Gastrocnemius medialis (tissue), 4 donors: ENCODE data around the gene C2orf81.

Source experiments
- CTCF ChIP-seq, 5 experiments: fragments of 450-650 bp in 3 of 5; fragments of 200-600 bp in 2 of 5; sonication (generic) in 2 of 5; IDR thresholded peaks in 4 of 5; conservative IDR thresholded peaks in 1 of 5; 1 replicate in 4 of 5; 2 replicates in 1 of 5; pipeline ENCODE4 v1.5.1; 2016 to 2019; ENCODE audit warnings: antibody characterized with exemption in 5 of 5, mild to moderate bottlenecking in 3 of 5, moderate library complexity in 3 of 5
- POLR2A ChIP-seq, 2 donors: fragments of 450-650 bp; IDR thresholded peaks; one replicate each; pipeline ENCODE4 v1.6.1; 2017; ENCODE audit warnings: antibody characterized with exemption in 2 of 2, mild to moderate bottlenecking in 2 of 2, moderate library complexity in 2 of 2

DNA sequence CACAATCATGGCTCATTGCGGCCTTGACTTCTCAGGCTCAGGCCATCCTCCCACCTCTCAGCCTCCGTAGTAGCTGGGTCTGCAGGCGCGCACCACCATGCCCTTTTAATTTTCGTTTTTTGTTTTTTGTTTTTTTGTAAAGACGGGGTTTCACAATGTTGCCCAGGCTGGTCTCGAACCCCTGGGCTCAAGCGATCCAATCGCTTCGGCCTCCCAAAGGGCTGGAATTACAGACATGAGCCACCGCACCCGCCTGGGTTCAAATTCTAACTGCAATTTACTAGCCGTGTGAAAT is 29.0 kb downstream of the C2orf81 start:
- TF ChIP-seq POLR2A (IDR thresholded peaks at IDR 0.05) (no peak), CTCF (IDR thresholded peaks at IDR 0.05 in 4 of 5, conservative IDR thresholded peaks at IDR 0.05 in 1 of 5) (no peak)
